ENCODE data around the gene NR4A2.

NR4A2 gene

DNA sequence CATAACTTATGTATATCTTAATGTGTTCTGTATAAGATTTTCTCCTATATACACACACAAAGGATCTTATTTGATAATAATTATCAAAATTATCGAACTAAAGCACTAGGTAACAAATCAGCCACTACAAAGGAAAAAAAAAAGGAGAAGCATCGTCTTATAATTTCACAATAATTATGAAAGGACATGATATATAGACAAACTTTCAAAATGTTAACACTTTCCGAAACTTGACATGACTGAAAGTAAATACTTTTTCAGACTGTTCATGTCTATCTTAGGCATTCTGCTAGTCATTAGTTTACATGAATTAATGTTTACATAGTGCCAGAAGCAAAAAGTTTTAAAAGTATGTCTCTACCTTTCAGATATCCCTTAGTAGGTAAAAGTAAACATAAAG lies 7.3 kb upstream of the NR4A2 start:
- TF ChIP-seq, protein P1, sequence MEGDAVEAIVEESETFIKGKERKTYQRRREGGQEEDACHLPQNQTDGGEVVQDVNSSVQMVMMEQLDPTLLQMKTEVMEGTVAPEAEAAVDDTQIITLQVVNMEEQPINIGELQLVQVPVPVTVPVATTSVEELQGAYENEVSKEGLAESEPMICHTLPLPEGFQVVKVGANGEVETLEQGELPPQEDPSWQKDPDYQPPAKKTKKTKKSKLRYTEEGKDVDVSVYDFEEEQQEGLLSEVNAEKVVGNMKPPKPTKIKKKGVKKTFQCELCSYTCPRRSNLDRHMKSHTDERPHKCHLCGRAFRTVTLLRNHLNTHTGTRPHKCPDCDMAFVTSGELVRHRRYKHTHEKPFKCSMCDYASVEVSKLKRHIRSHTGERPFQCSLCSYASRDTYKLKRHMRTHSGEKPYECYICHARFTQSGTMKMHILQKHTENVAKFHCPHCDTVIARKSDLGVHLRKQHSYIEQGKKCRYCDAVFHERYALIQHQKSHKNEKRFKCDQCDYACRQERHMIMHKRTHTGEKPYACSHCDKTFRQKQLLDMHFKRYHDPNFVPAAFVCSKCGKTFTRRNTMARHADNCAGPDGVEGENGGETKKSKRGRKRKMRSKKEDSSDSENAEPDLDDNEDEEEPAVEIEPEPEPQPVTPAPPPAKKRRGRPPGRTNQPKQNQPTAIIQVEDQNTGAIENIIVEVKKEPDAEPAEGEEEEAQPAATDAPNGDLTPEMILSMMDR (IDR thresholded peaks at IDR 0.05) = no peak
- TF ChIP-seq ZFX (IDR thresholded peaks at IDR 0.05; ENCODE audit: borderline replicate concordance) = no peak
- H3K27ac ChIP-seq = peak overlapping the region; percentile 57

DNA sequence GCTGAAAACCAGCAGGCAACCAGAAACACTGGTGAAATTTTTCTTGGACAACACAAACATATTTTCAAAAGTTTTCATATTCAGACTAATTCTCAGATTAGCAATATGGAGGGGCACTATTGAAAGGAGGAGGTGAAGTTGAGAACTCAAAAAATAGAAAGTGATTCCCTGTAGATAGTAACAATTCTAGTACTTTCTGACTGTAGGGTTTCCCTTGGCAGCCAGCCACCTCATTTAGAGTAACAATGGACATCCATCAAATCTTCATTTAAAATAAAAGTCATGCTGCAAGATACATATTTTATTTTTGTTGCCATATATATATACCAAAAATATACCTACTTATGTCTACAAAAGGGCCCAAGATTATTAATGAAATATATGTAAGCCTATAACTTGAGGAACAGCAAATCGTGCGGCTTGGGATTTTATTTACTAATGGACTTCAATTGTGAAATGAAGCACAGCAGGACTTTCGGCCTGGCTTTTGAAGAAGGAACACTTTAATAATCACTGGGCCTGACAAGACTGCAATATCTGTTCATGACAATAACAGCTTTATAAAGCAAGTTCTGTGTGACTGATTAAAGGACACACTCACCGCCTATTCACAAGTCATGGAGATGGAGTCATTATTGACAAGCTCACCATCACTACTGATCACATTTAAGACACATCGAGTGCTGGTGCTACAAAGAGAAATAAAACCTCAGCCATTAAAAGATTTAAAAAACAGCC lies 6.8 kb upstream of the NR4A2 start:
- no peak for TF ChIP-seq ZFX (IDR thresholded peaks at IDR 0.05; ENCODE audit: borderline replicate concordance)
- TF ChIP-seq, protein P1 (IDR thresholded peaks at IDR 0.05) = no peak
- peak overlapping the region; percentile 57 for H3K27ac ChIP-seq

DNA sequence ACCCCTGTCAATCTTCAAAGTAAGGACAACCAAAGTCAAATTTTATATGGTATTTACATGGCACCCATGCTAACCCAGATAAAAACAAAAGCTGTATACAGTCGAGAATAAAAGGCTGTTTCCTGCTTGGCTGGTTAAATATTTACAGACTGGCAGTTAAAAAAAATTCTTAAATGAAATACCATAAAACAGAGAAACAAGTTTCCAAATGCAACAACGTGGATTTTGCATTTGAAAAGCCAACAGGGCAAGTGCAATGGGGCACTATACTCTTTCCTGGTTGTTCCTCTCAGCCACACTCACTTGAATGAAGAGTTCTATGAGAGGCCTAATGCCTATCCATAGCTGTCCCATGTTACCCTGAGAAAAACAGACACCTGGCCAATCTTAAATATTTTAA lies 6.1 kb upstream of the NR4A2 start:
- peak overlapping the region; percentile 57 for H3K27ac ChIP-seq
- no peak for TF ChIP-seq ZFX (IDR thresholded peaks at IDR 0.05; ENCODE audit: borderline replicate concordance)
- TF ChIP-seq, protein P1 (IDR thresholded peaks at IDR 0.05) = no peak

DNA sequence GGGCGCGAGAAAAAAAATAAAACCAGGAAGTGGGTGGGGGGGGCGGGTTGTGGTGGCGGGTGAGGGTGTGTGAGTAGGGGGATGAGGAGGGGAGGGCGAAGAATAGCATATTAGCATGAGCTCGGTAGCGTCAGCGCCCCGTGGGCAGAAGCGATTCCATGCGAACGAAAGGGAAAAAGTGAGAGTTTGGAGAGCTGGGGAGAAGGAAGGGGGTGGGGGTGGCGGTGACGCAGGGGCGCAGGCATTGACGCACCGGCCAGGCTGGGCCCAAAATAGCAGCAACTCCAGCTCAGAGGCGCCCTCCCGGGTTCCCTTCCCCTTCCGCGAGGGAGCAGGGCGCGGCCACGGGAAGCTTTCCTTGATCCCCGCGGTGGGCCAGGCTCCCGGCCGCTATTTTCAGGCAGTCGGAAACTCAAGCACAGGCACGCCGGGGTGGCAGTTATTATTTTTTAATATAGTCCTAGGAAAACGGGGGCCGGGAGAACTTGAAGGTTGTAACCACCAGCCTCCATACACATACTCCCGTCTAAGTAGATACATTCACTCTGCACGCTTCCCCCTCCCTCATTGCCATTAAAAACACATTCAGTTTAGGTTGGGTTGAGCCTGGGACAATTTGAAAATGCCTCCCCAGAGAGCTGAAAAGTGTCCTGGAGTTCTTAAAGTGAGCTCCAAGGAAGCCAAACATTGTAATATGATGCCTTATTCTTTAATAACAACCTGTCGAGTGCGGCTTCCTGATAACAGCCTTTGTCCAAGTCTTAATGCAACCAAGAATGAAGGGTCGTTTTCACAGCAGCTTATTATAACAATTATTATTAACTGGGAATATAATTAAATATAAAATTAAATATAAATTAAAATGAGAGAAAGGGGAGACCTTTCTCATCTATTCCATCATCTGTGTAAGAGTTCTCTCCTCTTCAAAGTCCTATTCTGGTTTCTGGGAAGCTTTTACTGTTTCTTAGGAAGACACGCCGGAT lies 2.3 kb upstream of the NR4A2 start:
- TF ChIP-seq ZFX (IDR thresholded peaks at IDR 0.05; ENCODE audit: borderline replicate concordance) = no peak
- TF ChIP-seq, protein P1 (IDR thresholded peaks at IDR 0.05) = no peak
- peak overlapping the region; percentile 84 for H3K27ac ChIP-seq

DNA sequence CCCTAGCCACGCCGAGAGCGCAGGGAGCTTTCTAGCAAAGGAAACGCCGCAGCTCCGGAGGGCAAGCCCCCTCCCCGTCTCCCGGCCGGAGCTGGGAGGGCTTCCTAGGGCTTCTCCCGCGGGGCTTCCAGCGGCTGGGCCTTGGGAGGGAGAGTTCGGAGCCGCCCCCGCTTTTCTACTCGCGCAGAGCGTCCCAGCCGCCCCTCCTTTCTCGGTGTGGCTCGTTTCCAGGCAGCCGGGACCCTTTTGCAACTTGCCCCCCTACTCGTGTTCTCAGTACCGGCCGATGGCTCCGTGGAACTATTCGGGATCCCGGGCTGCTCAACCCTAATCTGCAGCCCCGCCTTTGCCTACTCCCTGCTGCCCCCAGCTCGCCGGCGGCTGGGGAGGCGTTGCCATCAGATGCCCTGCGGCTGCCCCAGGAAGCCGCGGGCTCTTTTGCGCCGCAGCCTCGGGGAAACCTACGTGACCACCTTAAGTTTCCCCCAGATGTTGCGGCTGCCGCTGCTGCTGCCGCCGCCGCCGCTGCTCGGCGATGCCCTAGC lies 1.5 kb upstream of the NR4A2 start:
- peak overlapping the region; percentile 84 for H3K27ac ChIP-seq
- TF ChIP-seq, protein P1 (IDR thresholded peaks at IDR 0.05) = 0 out of 2 replicates have a peak, but pooled peaks have one; percentile 5
- no peak for TF ChIP-seq ZFX (IDR thresholded peaks at IDR 0.05; ENCODE audit: borderline replicate concordance)

DNA sequence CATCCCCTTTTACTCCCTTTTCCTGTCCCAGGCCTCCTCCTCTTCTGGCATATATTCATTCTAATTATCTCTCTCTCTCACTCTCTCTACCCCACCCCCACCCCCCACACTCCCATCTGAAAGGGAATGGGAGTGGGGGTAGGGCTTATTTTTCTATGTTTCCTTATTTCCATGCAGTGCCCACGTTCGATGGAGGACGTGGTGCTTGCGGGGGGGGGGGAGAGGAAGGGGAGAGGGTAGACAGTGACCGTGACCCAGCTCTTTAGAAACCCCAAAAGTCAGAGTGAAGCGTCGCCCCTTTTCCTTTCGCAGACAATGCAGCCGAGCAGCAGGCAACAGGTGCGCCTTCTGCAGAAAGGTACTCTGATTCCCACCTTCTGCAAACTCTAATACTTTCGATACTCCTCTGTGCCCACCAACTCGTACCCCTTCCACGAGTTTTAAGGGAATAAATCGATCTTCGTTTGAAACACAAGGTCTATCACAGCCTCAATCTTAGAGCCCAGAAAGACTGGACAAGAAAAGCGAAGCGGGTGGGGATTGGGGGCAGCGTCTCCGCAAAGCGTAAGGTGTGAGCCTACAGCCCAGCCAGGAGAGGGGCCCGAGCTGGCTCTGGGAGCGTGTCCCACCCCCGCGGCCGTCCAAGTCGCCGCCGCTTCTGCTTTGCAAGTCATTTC lies 891 bp upstream of the NR4A2 start:
- H3K27ac ChIP-seq = peak overlapping the region; percentile 84

More for the DNA sequence above, 891 bp upstream of the NR4A2 start:
- TF ChIP-seq, protein P1 (IDR thresholded peaks at IDR 0.05) = no peak
- no peak for TF ChIP-seq ZFX (IDR thresholded peaks at IDR 0.05; ENCODE audit: borderline replicate concordance)
